ENCODE results near the gene PRODH2. TPM values are rescaled to one million over a fixed set of nuclear protein-coding genes. Genes with fewer than 3 reads are reported as not detected.

PRODH2 gene
- total and polyA plus RNA-seq, 2 of the 13 experiments (the other 11 are each of a cell fraction or from before 2014, with no cell fraction given): 86.7 to 118 TPM

DNA sequence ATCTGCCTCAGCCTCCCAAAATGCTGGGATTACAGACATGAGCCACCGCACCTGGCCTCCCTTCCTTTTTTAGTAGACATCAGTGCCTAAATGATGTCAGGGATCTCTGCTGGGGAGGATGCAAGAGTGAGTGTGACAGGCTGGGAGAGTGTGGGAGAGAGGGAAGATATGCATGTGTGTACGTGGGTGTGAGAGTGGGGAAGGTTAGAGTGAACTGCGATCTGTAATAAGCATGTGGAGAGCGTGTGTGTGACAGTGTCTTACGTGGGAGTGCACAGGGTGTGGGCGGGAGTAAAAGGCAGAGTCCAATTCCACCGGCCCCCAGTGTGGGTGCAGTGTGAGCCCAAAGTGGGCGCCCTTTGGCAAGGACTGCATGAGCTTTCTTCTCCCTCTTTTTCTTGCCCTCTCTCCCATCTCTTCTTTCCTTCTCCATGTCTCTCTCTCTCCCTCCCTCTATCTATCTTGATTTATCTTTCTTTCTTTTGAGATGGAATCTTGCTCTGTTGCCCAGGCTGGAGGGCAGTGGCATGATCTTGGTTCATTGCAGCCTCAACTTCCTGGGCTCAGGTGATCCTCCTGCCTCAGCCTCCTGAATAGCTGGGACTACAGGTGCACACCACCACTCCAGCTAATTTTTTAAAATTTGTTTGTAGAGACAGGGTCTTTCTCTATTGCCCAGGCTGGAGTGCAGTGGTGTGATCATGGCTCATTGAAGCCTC lies 40.6 kb upstream of the PRODH2 start (continued):
- TF ChIP-seq, protein P1, sequence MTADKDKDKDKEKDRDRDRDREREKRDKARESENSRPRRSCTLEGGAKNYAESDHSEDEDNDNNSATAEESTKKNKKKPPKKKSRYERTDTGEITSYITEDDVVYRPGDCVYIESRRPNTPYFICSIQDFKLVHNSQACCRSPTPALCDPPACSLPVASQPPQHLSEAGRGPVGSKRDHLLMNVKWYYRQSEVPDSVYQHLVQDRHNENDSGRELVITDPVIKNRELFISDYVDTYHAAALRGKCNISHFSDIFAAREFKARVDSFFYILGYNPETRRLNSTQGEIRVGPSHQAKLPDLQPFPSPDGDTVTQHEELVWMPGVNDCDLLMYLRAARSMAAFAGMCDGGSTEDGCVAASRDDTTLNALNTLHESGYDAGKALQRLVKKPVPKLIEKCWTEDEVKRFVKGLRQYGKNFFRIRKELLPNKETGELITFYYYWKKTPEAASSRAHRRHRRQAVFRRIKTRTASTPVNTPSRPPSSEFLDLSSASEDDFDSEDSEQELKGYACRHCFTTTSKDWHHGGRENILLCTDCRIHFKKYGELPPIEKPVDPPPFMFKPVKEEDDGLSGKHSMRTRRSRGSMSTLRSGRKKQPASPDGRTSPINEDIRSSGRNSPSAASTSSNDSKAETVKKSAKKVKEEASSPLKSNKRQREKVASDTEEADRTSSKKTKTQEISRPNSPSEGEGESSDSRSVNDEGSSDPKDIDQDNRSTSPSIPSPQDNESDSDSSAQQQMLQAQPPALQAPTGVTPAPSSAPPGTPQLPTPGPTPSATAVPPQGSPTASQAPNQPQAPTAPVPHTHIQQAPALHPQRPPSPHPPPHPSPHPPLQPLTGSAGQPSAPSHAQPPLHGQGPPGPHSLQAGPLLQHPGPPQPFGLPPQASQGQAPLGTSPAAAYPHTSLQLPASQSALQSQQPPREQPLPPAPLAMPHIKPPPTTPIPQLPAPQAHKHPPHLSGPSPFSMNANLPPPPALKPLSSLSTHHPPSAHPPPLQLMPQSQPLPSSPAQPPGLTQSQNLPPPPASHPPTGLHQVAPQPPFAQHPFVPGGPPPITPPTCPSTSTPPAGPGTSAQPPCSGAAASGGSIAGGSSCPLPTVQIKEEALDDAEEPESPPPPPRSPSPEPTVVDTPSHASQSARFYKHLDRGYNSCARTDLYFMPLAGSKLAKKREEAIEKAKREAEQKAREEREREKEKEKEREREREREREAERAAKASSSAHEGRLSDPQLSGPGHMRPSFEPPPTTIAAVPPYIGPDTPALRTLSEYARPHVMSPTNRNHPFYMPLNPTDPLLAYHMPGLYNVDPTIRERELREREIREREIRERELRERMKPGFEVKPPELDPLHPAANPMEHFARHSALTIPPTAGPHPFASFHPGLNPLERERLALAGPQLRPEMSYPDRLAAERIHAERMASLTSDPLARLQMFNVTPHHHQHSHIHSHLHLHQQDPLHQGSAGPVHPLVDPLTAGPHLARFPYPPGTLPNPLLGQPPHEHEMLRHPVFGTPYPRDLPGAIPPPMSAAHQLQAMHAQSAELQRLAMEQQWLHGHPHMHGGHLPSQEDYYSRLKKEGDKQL (CRISPR knock-in tag; IDR thresholded peaks at IDR 0.05; ENCODE audit: low read depth): no peak
- TF ChIP-seq ARNT2 (CRISPR knock-in tag; IDR thresholded peaks at IDR 0.05; ENCODE audit: low read depth) (no peak), EHMT2 (IDR thresholded peaks at IDR 0.05; ENCODE audit: borderline replicate concordance, low read depth, low read length) (no peak), ZNF782 (CRISPR knock-in tag; IDR thresholded peaks at IDR 0.05; ENCODE audit: borderline replicate concordance) (no peak), TBP (CRISPR knock-in tag; IDR thresholded peaks at IDR 0.05) (no peak), MIER3 (CRISPR knock-in tag; IDR thresholded peaks at IDR 0.05; ENCODE audit: borderline replicate concordance) (no peak), ZNF468 (CRISPR knock-in tag; IDR thresholded peaks at IDR 0.05) (no peak)
- TF ChIP-seq, protein P2, sequence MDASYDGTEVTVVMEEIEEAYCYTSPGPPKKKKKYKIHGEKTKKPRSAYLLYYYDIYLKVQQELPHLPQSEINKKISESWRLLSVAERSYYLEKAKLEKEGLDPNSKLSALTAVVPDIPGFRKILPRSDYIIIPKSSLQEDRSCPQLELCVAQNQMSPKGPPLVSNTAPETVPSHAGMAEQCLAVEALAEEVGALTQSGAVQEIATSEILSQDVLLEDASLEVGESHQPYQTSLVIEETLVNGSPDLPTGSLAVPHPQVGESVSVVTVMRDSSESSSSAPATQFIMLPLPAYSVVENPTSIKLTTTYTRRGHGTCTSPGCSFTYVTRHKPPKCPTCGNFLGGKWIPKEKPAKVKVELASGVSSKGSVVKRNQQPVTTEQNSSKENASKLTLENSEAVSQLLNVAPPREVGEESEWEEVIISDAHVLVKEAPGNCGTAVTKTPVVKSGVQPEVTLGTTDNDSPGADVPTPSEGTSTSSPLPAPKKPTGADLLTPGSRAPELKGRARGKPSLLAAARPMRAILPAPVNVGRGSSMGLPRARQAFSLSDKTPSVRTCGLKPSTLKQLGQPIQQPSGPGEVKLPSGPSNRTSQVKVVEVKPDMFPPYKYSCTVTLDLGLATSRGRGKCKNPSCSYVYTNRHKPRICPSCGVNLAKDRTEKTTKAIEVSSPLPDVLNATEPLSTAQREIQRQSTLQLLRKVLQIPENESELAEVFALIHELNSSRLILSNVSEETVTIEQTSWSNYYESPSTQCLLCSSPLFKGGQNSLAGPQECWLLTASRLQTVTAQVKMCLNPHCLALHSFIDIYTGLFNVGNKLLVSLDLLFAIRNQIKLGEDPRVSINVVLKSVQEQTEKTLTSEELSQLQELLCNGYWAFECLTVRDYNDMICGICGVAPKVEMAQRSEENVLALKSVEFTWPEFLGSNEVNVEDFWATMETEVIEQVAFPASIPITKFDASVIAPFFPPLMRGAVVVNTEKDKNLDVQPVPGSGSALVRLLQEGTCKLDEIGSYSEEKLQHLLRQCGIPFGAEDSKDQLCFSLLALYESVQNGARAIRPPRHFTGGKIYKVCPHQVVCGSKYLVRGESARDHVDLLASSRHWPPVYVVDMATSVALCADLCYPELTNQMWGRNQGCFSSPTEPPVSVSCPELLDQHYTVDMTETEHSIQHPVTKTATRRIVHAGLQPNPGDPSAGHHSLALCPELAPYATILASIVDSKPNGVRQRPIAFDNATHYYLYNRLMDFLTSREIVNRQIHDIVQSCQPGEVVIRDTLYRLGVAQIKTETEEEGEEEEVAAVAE (CRISPR knock-in tag; IDR thresholded peaks at IDR 0.05; ENCODE audit: borderline replicate concordance): no peak
- TF ChIP-seq, protein P3, sequence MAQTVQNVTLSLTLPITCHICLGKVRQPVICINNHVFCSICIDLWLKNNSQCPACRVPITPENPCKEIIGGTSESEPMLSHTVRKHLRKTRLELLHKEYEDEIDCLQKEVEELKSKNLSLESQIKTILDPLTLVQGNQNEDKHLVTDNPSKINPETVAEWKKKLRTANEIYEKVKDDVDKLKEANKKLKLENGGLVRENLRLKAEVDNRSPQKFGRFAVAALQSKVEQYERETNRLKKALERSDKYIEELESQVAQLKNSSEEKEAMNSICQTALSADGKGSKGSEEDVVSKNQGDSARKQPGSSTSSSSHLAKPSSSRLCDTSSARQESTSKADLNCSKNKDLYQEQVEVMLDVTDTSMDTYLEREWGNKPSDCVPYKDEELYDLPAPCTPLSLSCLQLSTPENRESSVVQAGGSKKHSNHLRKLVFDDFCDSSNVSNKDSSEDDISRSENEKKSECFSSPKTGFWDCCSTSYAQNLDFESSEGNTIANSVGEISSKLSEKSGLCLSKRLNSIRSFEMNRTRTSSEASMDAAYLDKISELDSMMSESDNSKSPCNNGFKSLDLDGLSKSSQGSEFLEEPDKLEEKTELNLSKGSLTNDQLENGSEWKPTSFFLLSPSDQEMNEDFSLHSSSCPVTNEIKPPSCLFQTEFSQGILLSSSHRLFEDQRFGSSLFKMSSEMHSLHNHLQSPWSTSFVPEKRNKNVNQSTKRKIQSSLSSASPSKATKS (CRISPR knock-in tag; IDR thresholded peaks at IDR 0.05): no peak
- TF ChIP-seq, protein P4, sequence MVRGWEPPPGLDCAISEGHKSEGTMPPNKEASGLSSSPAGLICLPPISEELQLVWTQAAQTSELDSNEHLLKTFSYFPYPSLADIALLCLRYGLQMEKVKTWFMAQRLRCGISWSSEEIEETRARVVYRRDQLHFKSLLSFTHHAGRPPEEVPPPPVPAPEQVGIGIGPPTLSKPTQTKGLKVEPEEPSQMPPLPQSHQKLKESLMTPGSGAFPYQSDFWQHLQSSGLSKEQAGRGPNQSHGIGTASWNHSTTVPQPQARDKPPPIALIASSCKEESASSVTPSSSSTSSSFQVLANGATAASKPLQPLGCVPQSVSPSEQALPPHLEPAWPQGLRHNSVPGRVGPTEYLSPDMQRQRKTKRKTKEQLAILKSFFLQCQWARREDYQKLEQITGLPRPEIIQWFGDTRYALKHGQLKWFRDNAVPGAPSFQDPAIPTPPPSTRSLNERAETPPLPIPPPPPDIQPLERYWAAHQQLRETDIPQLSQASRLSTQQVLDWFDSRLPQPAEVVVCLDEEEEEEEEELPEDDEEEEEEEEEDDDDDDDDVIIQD (CRISPR knock-in tag; IDR thresholded peaks at IDR 0.05; ENCODE audit: low read depth): no peak
